H9 (cell line): Measurements from ENCODE around the gene ALKBH8. TPM values are rescaled to one million over a fixed set of nuclear protein-coding genes. Genes with fewer than 3 reads are reported as not detected.

ENCODE experiments used
- DNase-seq: peaks from one replicate; pipeline ENCODE4 v3.0.0-alpha.2; 2017
- H2AFZ ChIP-seq: one replicate; pipeline ENCODE4 v1.6.1; 2013; ENCODE audit warnings: mild to moderate bottlenecking, low read length, control low read depth, moderate library complexity
- H2AK5ac ChIP-seq: 2 replicates; pipeline ENCODE4 v1.6.1; 2013; ENCODE audit warnings: low read length, control low read depth, mixed read lengths; ENCODE audit not compliant: insufficient read length
- H2BK120ac ChIP-seq: one replicate; pipeline ENCODE4 v1.6.1; 2013; ENCODE audit warnings: low read depth, mild to moderate bottlenecking, low read length, control low read depth, inconsistent platforms; ENCODE audit not compliant: poor library complexity, severe bottlenecking
- H2BK12ac ChIP-seq: 2 replicates; pipeline ENCODE4 v1.6.1; 2013; ENCODE audit warnings: low read length, control low read depth, mixed read lengths, low read depth; ENCODE audit not compliant: insufficient read length
- H2BK15ac ChIP-seq: 2 replicates; pipeline ENCODE4 v1.6.1; 2013; ENCODE audit warnings: low read depth, low read length, control low read depth
- H2BK20ac ChIP-seq: one replicate; pipeline ENCODE4 v1.6.1; 2013; ENCODE audit warnings: low read depth, mild to moderate bottlenecking, low read length, control low read depth, inconsistent platforms; ENCODE audit not compliant: poor library complexity, severe bottlenecking
- H2BK5ac ChIP-seq: 2 replicates; pipeline ENCODE4 v1.6.1; 2013; ENCODE audit warnings: low read length, control low read depth, mixed read lengths; ENCODE audit not compliant: insufficient read length
- H3K14ac ChIP-seq: 2 replicates; pipeline ENCODE4 v1.6.1; 2013; ENCODE audit warnings: low read length, control low read depth; ENCODE audit not compliant: insufficient read depth
- H3K18ac ChIP-seq: 2 replicates; pipeline ENCODE4 v1.6.1; 2013; ENCODE audit warnings: low read depth, mild to moderate bottlenecking, mixed read lengths, low read length, control low read depth; ENCODE audit not compliant: insufficient read length
- H3K23ac ChIP-seq: 2 replicates; pipeline ENCODE4 v1.6.1; 2013; ENCODE audit warnings: low read length, control low read depth, mixed read lengths, low read depth; ENCODE audit not compliant: insufficient read length
- H3K23me2 ChIP-seq: 2 replicates; pipeline ENCODE4 v1.6.1; 2013; ENCODE audit warnings: low read depth, mild to moderate bottlenecking, mixed read lengths, low read length, control low read depth; ENCODE audit not compliant: insufficient read length, poor library complexity, severe bottlenecking
- H3K27ac ChIP-seq: 2 replicates; pipeline ENCODE4 v1.5.1; 2013; ENCODE audit warnings: low read length, control low read depth, mixed read lengths, low read depth; ENCODE audit not compliant: insufficient read length
- H3K27me3 ChIP-seq: 2 replicates; pipeline ENCODE4 v1.6.1; 2013; ENCODE audit warnings: low read length, control low read depth, inconsistent platforms; ENCODE audit not compliant: insufficient read depth
- H3K4ac ChIP-seq: 2 replicates; pipeline ENCODE4 v1.6.1; 2013; ENCODE audit warnings: low read depth, mild to moderate bottlenecking, control low read depth, inconsistent platforms, low read length, moderate library complexity
- H3K4me1 ChIP-seq: 2 replicates; pipeline ENCODE4 v1.6.1; 2013; ENCODE audit warnings: low read length, control low read depth, inconsistent platforms; ENCODE audit not compliant: insufficient read depth
- H3K4me2 ChIP-seq: 2 replicates; pipeline ENCODE4 v1.6.1; 2013; ENCODE audit warnings: low read length, control low read depth, mixed read lengths; ENCODE audit not compliant: insufficient read length, insufficient read depth
- H3K56ac ChIP-seq: 2 replicates; pipeline ENCODE4 v1.6.1; 2013; ENCODE audit warnings: low read depth, mild to moderate bottlenecking, mixed read lengths, low read length, control low read depth; ENCODE audit not compliant: insufficient read length
- H3K79me1 ChIP-seq: 2 replicates; pipeline ENCODE4 v1.6.1; 2013; ENCODE audit warnings: low read depth, mild to moderate bottlenecking, moderate library complexity, low read length, control low read depth, inconsistent platforms; ENCODE audit not compliant: insufficient read depth, poor library complexity, severe bottlenecking
- H3K79me2 ChIP-seq: 2 replicates; pipeline ENCODE4 v1.6.1; 2013; ENCODE audit warnings: low read length, control low read depth, inconsistent platforms; ENCODE audit not compliant: insufficient read depth
- H3K9ac ChIP-seq: 2 replicates; pipeline ENCODE4 v1.6.1; 2013; ENCODE audit warnings: low read length, control low read depth, mixed read lengths; ENCODE audit not compliant: insufficient read length; ENCODE audit errors: extremely low read depth
- H3K9me3 ChIP-seq: one replicate; pipeline ENCODE4 v1.6.1; 2013; ENCODE audit warnings: low read depth, low read length, inconsistent platforms; ENCODE audit not compliant: control insufficient read depth
- H3T11ph ChIP-seq: one replicate; pipeline ENCODE4 v1.6.1; 2013; ENCODE audit warnings: mild to moderate bottlenecking, low read length, control low read depth, inconsistent platforms
- H4K20me1 ChIP-seq: one replicate; pipeline ENCODE4 v1.6.1; 2013; ENCODE audit not compliant: control insufficient read depth, insufficient read length, insufficient read depth
- H4K5ac ChIP-seq: 2 replicates; pipeline ENCODE4 v1.6.1; 2013; ENCODE audit warnings: low read depth, mild to moderate bottlenecking, mixed read lengths, low read length, control low read depth; ENCODE audit not compliant: insufficient read length
- H4K8ac ChIP-seq: replicated peaks from 2 replicates; pipeline ENCODE4 v1.6.1; 2013; ENCODE audit warnings: low read length, control low read depth, mixed read lengths, low read depth; ENCODE audit not compliant: insufficient read length
- H4K91ac ChIP-seq: 2 replicates; pipeline ENCODE4 v1.6.1; 2013; ENCODE audit warnings: low read depth, mild to moderate bottlenecking, moderate library complexity, mixed read lengths, low read length, control low read depth; ENCODE audit not compliant: insufficient read length
- H3K27ac Mint-ChIP-seq, 3 experiments: 2 replicates in 2 of 3; 3 replicates in 1 of 3; pipeline ENCODE4 v1.8.0; 2020 to 2021; ENCODE audit warnings: mixed read lengths in 3 of 3, mild to moderate bottlenecking in 1 of 3, moderate library complexity in 1 of 3
- H3K27me3 Mint-ChIP-seq: 2 replicates; pipeline ENCODE4 v1.8.0; 2021; ENCODE audit warnings: low read depth, mild to moderate bottlenecking, moderate library complexity, mixed read lengths
- H3K36me3 Mint-ChIP-seq, 3 experiments: 2 replicates in 2 of 3; 3 replicates in 1 of 3; pipeline ENCODE4 v1.8.0; 2020 to 2021; ENCODE audit warnings: low read depth in 3 of 3, mixed read lengths in 3 of 3; ENCODE audit not compliant: insufficient read depth in 1 of 3
- H3K4me1 Mint-ChIP-seq, 2 experiments: 2 replicates each; pipeline ENCODE4 v1.8.0; 2020; ENCODE audit warnings: mixed read lengths in 2 of 2
- H3K4me3 Mint-ChIP-seq, 2 experiments: 2 replicates in 1 of 2; 3 replicates in 1 of 2; pipeline ENCODE4 v1.8.0; 2020 to 2021; ENCODE audit warnings: mild to moderate bottlenecking in 2 of 2, mixed read lengths in 2 of 2, moderate library complexity in 1 of 2
- H3K9me3 Mint-ChIP-seq, 2 experiments: 2 replicates in 1 of 2; 3 replicates in 1 of 2; pipeline ENCODE4 v1.8.0; 2020; ENCODE audit warnings: mild to moderate bottlenecking in 2 of 2, mixed read lengths in 2 of 2, moderate library complexity in 1 of 2
- CTCF ChIP-seq: fragments of 200-600 bp; sonication (generic); conservative IDR thresholded peaks from 3 replicates; pipeline ENCODE4 v1.8.0; 2021; ENCODE audit warnings: antibody characterized with exemption, mild to moderate bottlenecking
- WGBS: extraction: QIAGEN DNeasy Blood & Tissue Kit; methylation state at CpG from one replicate; pipeline ENCODE4 v1.1.7; 2013; ENCODE audit warnings: missing lambda C conversion rate, low lambda C conversion rate, mixed read lengths; ENCODE audit not compliant: insufficient read length; ENCODE audit errors: extremely low coverage; 5-methylcytosine and 5-hydroxymethylcytosine counted together
- total RNA-seq: library from RNA; stranded (reverse); gene quantifications from 2 replicates; pipeline ENCODE4 v1.2.1, GENCODE V29; 2021

Gene ALKBH8
- total RNA-seq, 1 experiment from 2014 or later: 12.7 TPM

- Histone ChIP-seq H2BK12ac (no peak overlapping the region), H3K27ac (no peak overlapping the region), H3K9ac (no peak overlapping the region), H2BK15ac (no peak overlapping the region), H3K79me2 (no peaks in the 10 kb centered on the region), H2AK5ac (no peak overlapping the region), H2BK120ac (no peak overlapping the region), H3K23me2 (no peaks in the 10 kb centered on the region), H2AFZ (no peak overlapping the region), H3K56ac (no peak overlapping the region), H3K9me3 (no peaks in the 10 kb centered on the region), H3K27me3 (no peaks in the 10 kb centered on the region), H3T11ph (no peak overlapping the region), H4K5ac (no peak overlapping the region), H3K14ac (no peak overlapping the region), H3K79me1 (no peaks in the 10 kb centered on the region), H4K91ac (no peak overlapping the region), H3K4me1 (no peaks in the 10 kb centered on the region), H3K23ac (no peak overlapping the region), H2BK20ac (no peak overlapping the region), H3K18ac (no peak overlapping the region), H4K8ac (no peak overlapping the region), H3K4ac (no peak overlapping the region), H4K20me1 (no peaks in the 10 kb centered on the region), H3K4me2 (no peak overlapping the region), H2BK5ac (no peak overlapping the region)
- no peak for TF ChIP-seq CTCF
- no peaks in the 10 kb centered on the region for H3K36me3 Mint-ChIP-seq
- H3K4me1 Mint-ChIP-seq: no peaks in the 10 kb centered on the region
- WGBS: no CpG with 5 or more reads among the region's 2 CpGs
- no peak overlapping the region for H3K27ac Mint-ChIP-seq
- no peaks in the 10 kb centered on the region for H3K9me3 Mint-ChIP-seq
- H3K27me3 Mint-ChIP-seq: no peaks in the 10 kb centered on the region
- H3K4me3 Mint-ChIP-seq: no peak overlapping the region
- DNase-seq: no peak
Observed at GRCh38 chr11:107490836-107491235, 74.7 kb downstream of the ALKBH8 start.
